Measurements from ENCODE around the gene ARMC6. TPM values are rescaled to one million over a fixed set of nuclear protein-coding genes. Genes with fewer than 3 reads are reported as not detected.

Gene ARMC6
- total and polyA plus RNA-seq, 2 of the 13 experiments (the other 11 are each of a cell fraction or from before 2014, with no cell fraction given), result 16.2 to 36.8 TPM

GRCh38 chr19:19094513-19094912, 61.1 kb downstream of the ARMC6 start (continued):
- TF ChIP-seq LCORL (IDR thresholded peaks at IDR 0.05) (no peak), LCORL (CRISPR knock-in tag; IDR thresholded peaks at IDR 0.05) (peak; percentile 61; the same call in 1 of the 2 replicates), E2F1 (CRISPR knock-in tag; IDR thresholded peaks at IDR 0.05) (no peak), ZFP90 (CRISPR knock-in tag; IDR thresholded peaks at IDR 0.05; ENCODE audit: borderline replicate concordance) (no peak), RXRB (CRISPR knock-in tag; IDR thresholded peaks at IDR 0.05; ENCODE audit: borderline replicate concordance) (0 out of 2 replicates have a peak, but pooled peaks have one; percentile 19), ZNF160 (CRISPR knock-in tag; IDR thresholded peaks at IDR 0.05) (no peak), NCOA2 (CRISPR knock-in tag; IDR thresholded peaks at IDR 0.05) (no peak), ZNF652 (CRISPR knock-in tag; IDR thresholded peaks at IDR 0.05; ENCODE audit: borderline replicate concordance, low read depth) (peak; percentile 49), ZNF780A (CRISPR knock-in tag; IDR thresholded peaks at IDR 0.05) (no peak), FOSL2 (CRISPR knock-in tag; IDR thresholded peaks at IDR 0.05) (no peak), EZH2 (conservative IDR thresholded peaks at IDR 0.05; ENCODE audit: low read depth, low read length) (no peak), ZBTB4 (CRISPR knock-in tag; IDR thresholded peaks at IDR 0.05; ENCODE audit: borderline replicate concordance) (no peak), BORCS8-MEF2B (CRISPR knock-in tag; IDR thresholded peaks at IDR 0.05) (no peak), MYNN (CRISPR knock-in tag; IDR thresholded peaks at IDR 0.05; ENCODE audit: low read depth) (no peak), SIN3A (IDR thresholded peaks at IDR 0.05; ENCODE audit: borderline replicate concordance, low read depth, low read length) (no peak), ZFP36L2 (CRISPR knock-in tag; IDR thresholded peaks at IDR 0.05) (no peak), HCFC1 (IDR thresholded peaks at IDR 0.05; ENCODE audit: low read depth, low read length) (no peak), XBP1 (CRISPR knock-in tag; IDR thresholded peaks at IDR 0.05) (no peak), HDAC6 (IDR thresholded peaks at IDR 0.05; ENCODE audit: low read depth, low read length) (no peak), TBX2 (CRISPR knock-in tag; IDR thresholded peaks at IDR 0.05; ENCODE audit: borderline replicate concordance) (peak; percentile 17; the same call in 1 of the 2 replicates), ESRRA (CRISPR knock-in tag; IDR thresholded peaks at IDR 0.05; ENCODE audit: low read depth) (no peak), GTF2F1 (IDR thresholded peaks at IDR 0.05; ENCODE audit: low read length) (no peak)
- TF ChIP-seq, protein P1, sequence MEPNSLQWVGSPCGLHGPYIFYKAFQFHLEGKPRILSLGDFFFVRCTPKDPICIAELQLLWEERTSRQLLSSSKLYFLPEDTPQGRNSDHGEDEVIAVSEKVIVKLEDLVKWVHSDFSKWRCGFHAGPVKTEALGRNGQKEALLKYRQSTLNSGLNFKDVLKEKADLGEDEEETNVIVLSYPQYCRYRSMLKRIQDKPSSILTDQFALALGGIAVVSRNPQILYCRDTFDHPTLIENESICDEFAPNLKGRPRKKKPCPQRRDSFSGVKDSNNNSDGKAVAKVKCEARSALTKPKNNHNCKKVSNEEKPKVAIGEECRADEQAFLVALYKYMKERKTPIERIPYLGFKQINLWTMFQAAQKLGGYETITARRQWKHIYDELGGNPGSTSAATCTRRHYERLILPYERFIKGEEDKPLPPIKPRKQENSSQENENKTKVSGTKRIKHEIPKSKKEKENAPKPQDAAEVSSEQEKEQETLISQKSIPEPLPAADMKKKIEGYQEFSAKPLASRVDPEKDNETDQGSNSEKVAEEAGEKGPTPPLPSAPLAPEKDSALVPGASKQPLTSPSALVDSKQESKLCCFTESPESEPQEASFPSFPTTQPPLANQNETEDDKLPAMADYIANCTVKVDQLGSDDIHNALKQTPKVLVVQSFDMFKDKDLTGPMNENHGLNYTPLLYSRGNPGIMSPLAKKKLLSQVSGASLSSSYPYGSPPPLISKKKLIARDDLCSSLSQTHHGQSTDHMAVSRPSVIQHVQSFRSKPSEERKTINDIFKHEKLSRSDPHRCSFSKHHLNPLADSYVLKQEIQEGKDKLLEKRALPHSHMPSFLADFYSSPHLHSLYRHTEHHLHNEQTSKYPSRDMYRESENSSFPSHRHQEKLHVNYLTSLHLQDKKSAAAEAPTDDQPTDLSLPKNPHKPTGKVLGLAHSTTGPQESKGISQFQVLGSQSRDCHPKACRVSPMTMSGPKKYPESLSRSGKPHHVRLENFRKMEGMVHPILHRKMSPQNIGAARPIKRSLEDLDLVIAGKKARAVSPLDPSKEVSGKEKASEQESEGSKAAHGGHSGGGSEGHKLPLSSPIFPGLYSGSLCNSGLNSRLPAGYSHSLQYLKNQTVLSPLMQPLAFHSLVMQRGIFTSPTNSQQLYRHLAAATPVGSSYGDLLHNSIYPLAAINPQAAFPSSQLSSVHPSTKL (CRISPR knock-in tag; IDR thresholded peaks at IDR 0.05), result peak; percentile 9; the same call in 1 of the 2 replicates

All from HepG2 (cell line).